ENCODE data around the gene THRA. TPM values are rescaled to one million over a fixed set of nuclear protein-coding genes. Genes with fewer than 3 reads are reported as not detected.

Gene THRA
- total RNA-seq, 1 donor from 2014 or later: 5.4 TPM

GRCh38 chr17:40071313-40072039 is 8.7 kb downstream of the THRA start:
- no peak for DNase-seq (ENCODE audit: low read depth)
- peak overlapping the region; percentile 4 for H3K4me3 ChIP-seq (ENCODE audit: low read depth, low read length)
- TF ChIP-seq CTCF (conservative IDR thresholded peaks at IDR 0.05; ENCODE audit: low read depth, low read length): no peak

GRCh38 chr17:40072040-40072734 is 9.4 kb downstream of the THRA start:
- TF ChIP-seq CTCF (conservative IDR thresholded peaks at IDR 0.05; ENCODE audit: low read depth, low read length): no peak
- no peak for DNase-seq (ENCODE audit: low read depth)
- no peak overlapping the region for H3K4me3 ChIP-seq (ENCODE audit: low read depth, low read length)

GRCh38 chr17:40072735-40073346 is 10.1 kb downstream of the THRA start:
- DNase-seq (ENCODE audit: low read depth): no peak
- H3K4me3 ChIP-seq (ENCODE audit: low read depth, low read length): no peak overlapping the region
- no peak for TF ChIP-seq CTCF (conservative IDR thresholded peaks at IDR 0.05; ENCODE audit: low read depth, low read length)

- no peak for DNase-seq (ENCODE audit: low read depth)
- H3K4me3 ChIP-seq (ENCODE audit: low read depth, low read length): no peak overlapping the region
- no peak for TF ChIP-seq CTCF (conservative IDR thresholded peaks at IDR 0.05; ENCODE audit: low read depth, low read length)
Measured at GRCh38 chr17:40073454-40074174, 10.8 kb downstream of the THRA start.

- H3K4me3 ChIP-seq (ENCODE audit: low read depth, low read length): no peak overlapping the region
- TF ChIP-seq CTCF (conservative IDR thresholded peaks at IDR 0.05; ENCODE audit: low read depth, low read length): no peak
- no peak for DNase-seq (ENCODE audit: low read depth)
Measured at GRCh38 chr17:40074175-40074512, 11.4 kb downstream of the THRA start.

GRCh38 chr17:40074871-40075200 is 12.1 kb downstream of the THRA start:
- no peak for DNase-seq (ENCODE audit: low read depth)
- no peak for TF ChIP-seq CTCF (conservative IDR thresholded peaks at IDR 0.05; ENCODE audit: low read depth, low read length)

More at GRCh38 chr17:40074871-40075200, 12.1 kb downstream of the THRA start:
- no peak overlapping the region for H3K4me3 ChIP-seq (ENCODE audit: low read depth, low read length)
